Smooth muscle cell of trachea (primary cell): Measurements from ENCODE around the gene DCAF16. TPM values are rescaled to one million over a fixed set of nuclear protein-coding genes. Genes with fewer than 3 reads are reported as not detected.

ENCODE experiments used
- total RNA-seq: library from RNA; depleted of rRNA; stranded (reverse); fragments of >200 nt; gene quantifications from 2 replicates; pipeline ENCODE4 v1.2.1, GENCODE V29; 2014

Gene DCAF16
- 17.6 and 27.0 TPM in 2 replicates for total RNA-seq

GRCh38 chr4:17810260-17811077 is at the start of gene DCAF16, which contains the start of gene NCAPG:
TSS of gene DCAF16 (minus strand) at chr4:17810757. CDS start at chr4:17804141, 6,616 bp downstream.
TSS of gene NCAPG (plus strand) at chr4:17810979. CDS start at chr4:17811078, 99 bp downstream.

GRCh38 chr4:17781300-17782287 is 29.0 kb downstream of the DCAF16 start, which contains the start of gene FAM184B:
TSS of gene FAM184B (minus strand) at chr4:17781621. CDS start at chr4:17781299, 322 bp downstream.

Other genes with a start within 250 kb of the DCAF16 start
- 140 and 169 TPM in 2 replicates for gene LAP3, start 233.6 kb downstream of the DCAF16 start, total RNA-seq
- gene MED28, start 196.1 kb downstream of the DCAF16 start, total RNA-seq, result 10.9 and 12.9 TPM in 2 replicates
- under 0.01 TPM in 1 of 2 replicates, not detected in the other for gene FAM184B, start 29.1 kb downstream of the DCAF16 start, total RNA-seq
- 4.5 and 44.4 TPM in 2 replicates for gene NCAPG, start 222 bp upstream of the DCAF16 start, total RNA-seq
- 4.3 and 15.9 TPM in 2 replicates for gene LCORL, start 211.0 kb upstream of the DCAF16 start, total RNA-seq